ENCODE data around the gene B3GNT2. TPM values are rescaled to one million over a fixed set of nuclear protein-coding genes. Genes with fewer than 3 reads are reported as not detected.

B3GNT2 gene
- total RNA-seq, 4 donors from 2014 or later, result 16.9 to 36.9 (median 20.3) TPM

- TF ChIP-seq EP300 (IDR thresholded peaks at IDR 0.05), result no peak
- TF ChIP-seq POLR2A (IDR thresholded peaks at IDR 0.05), result no peak
- no peak for TF ChIP-seq POLR2AphosphoS5 (IDR thresholded peaks at IDR 0.05)
- Histone ChIP-seq H3K36me3 (no peaks in the 10 kb centered on the region), H3K27me3 (no peaks in the 10 kb centered on the region), H3K4me3 (no peak overlapping the region), H3K9me3 (no peaks in the 10 kb centered on the region), H3K27ac (peak overlapping the region; percentile 65), H3K4me1 (peaks cover 49% of the 10 kb centered on the region)
- no peak for DNase-seq (ENCODE audit: low spot score in 2 of 2)
- WGBS, result 61% methylated on average over 8 of the region's 8 CpGs
Measured at GRCh38 chr2:62216616-62217015, 20.7 kb downstream of the B3GNT2 start.

- DNase-seq (ENCODE audit: low spot score in 2 of 2), result peak in 1 of 2 donors; percentile 44
- Histone ChIP-seq H3K9me3 (no peaks in the 10 kb centered on the region), H3K4me1 (peaks cover 49% of the 10 kb centered on the region), H3K4me3 (no peak overlapping the region), H3K27ac (peak overlapping the region; percentile 35), H3K36me3 (peaks cover 3% of the 10 kb centered on the region), H3K27me3 (no peaks in the 10 kb centered on the region)
- 75% methylated on average over 10 of the region's 10 CpGs for WGBS
- no peak for TF ChIP-seq POLR2A (IDR thresholded peaks at IDR 0.05)
- TF ChIP-seq POLR2AphosphoS5 (IDR thresholded peaks at IDR 0.05), result no peak
Measured at GRCh38 chr2:62217421-62217820, 21.5 kb downstream of the B3GNT2 start.

DNA sequence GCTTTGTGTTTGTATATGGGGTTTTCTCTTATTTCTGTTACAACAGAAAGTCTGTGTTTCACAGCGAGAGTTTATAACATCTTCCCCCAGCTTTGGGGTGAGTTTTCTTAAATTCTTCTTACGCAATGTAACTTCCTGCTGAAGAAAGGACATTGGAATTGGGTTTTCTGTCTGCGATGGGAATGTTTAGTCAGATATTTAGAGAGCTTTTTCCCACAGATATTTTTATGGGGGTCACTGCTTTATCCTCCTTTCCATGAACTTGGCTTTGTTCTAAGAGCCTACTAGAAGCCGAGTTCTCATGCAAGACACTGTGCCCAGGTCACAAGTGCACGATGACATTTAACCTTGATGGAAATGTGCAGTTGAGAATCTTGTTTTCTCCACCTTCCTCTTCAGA, 22.1 kb downstream of the B3GNT2 start:
- peaks cover 8% of the 10 kb centered on the region for H3K36me3 ChIP-seq
- TF ChIP-seq CTCF (IDR thresholded peaks at IDR 0.05) (no peak), POLR2A (IDR thresholded peaks at IDR 0.05) (no peak), POLR2AphosphoS5 (IDR thresholded peaks at IDR 0.05) (no peak), EP300 (IDR thresholded peaks at IDR 0.05) (no peak)
- no peak for DNase-seq (ENCODE audit: low spot score in 2 of 2)
- H3K27me3 ChIP-seq, result no peaks in the 10 kb centered on the region
- peak overlapping the region; percentile 5 for H3K27ac ChIP-seq
- H3K4me1 ChIP-seq, result peaks cover 49% of the 10 kb centered on the region
- no peaks in the 10 kb centered on the region for H3K9me3 ChIP-seq
- 73% methylated on average over 5 of the region's 5 CpGs for WGBS
- H3K4me3 ChIP-seq, result no peak overlapping the region

- Histone ChIP-seq H3K27me3 (no peaks in the 10 kb centered on the region), H3K36me3 (peaks cover 13% of the 10 kb centered on the region), H3K4me1 (peaks cover 40% of the 10 kb centered on the region), H3K9me3 (no peaks in the 10 kb centered on the region), H3K27ac (no peak overlapping the region), H3K4me3 (no peak overlapping the region)
- TF ChIP-seq CTCF (IDR thresholded peaks at IDR 0.05), result no peak
- no peak for TF ChIP-seq POLR2AphosphoS5 (IDR thresholded peaks at IDR 0.05)
- no peak for TF ChIP-seq EP300 (IDR thresholded peaks at IDR 0.05)
- no peak for TF ChIP-seq POLR2A (IDR thresholded peaks at IDR 0.05)
- no peak for DNase-seq (ENCODE audit: low spot score in 2 of 2)
- WGBS, result 67% methylated on average over 4 of the region's 4 CpGs
Measured at GRCh38 chr2:62219407-62220159, 23.7 kb downstream of the B3GNT2 start.

DNA sequence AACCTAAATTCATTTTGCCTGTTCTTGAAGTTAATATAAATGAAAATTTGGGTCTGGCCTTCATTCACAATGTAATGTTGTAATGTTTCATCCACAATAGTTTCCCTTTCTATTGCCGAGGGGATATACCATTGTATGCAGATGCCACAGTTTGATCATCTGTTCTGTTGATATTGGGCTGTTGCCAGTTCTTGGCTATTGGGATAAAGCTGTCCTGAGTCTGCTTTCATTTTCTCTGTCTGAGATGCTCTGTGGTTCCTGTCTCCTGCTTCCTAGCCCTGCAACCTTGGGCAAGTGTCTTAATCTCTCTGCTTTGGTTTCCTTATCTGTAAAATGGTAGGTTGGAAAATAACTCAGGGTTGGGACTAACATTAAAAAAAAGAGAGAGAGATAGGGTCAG, 25.2 kb downstream of the B3GNT2 start:
- no peaks in the 10 kb centered on the region for H3K9me3 ChIP-seq
- H3K27me3 ChIP-seq, result no peaks in the 10 kb centered on the region
- TF ChIP-seq CTCF (IDR thresholded peaks at IDR 0.05) (no peak), POLR2AphosphoS5 (IDR thresholded peaks at IDR 0.05) (no peak), EP300 (IDR thresholded peaks at IDR 0.05) (no peak), POLR2A (IDR thresholded peaks at IDR 0.05) (no peak)
- peaks cover 24% of the 10 kb centered on the region for H3K4me1 ChIP-seq
- peaks cover 21% of the 10 kb centered on the region for H3K36me3 ChIP-seq
- no peak overlapping the region for H3K4me3 ChIP-seq
- 42% methylated on average over 1 of the region's 1 CpG for WGBS
- H3K27ac ChIP-seq, result no peak overlapping the region
- DNase-seq (ENCODE audit: low spot score in 2 of 2), result no peak

DNA sequence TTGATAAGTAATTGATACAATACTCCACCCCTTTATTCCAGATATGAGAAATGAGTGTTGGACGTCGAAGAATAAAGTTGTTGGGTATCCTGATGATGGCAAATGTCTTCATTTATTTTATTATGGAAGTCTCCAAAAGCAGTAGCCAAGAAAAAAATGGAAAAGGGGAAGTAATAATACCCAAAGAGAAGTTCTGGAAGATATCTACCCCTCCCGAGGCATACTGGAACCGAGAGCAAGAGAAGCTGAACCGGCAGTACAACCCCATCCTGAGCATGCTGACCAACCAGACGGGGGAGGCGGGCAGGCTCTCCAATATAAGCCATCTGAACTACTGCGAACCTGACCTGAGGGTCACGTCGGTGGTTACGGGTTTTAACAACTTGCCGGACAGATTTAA, 26.3 kb downstream of the B3GNT2 start:
- Histone ChIP-seq H3K9me3 (no peaks in the 10 kb centered on the region), H3K4me1 (peaks cover 14% of the 10 kb centered on the region), H3K4me3 (no peak overlapping the region), H3K27ac (no peak overlapping the region), H3K36me3 (peaks cover 21% of the 10 kb centered on the region), H3K27me3 (no peaks in the 10 kb centered on the region)
- 88% methylated on average over 12 of the region's 12 CpGs for WGBS
- TF ChIP-seq CTCF (IDR thresholded peaks at IDR 0.05), result no peak
- TF ChIP-seq EP300 (IDR thresholded peaks at IDR 0.05), result no peak
- TF ChIP-seq POLR2AphosphoS5 (IDR thresholded peaks at IDR 0.05), result no peak
- no peak for TF ChIP-seq POLR2A (IDR thresholded peaks at IDR 0.05)
- DNase-seq (ENCODE audit: low spot score in 2 of 2), result no peak

Data from suprapubic skin (tissue), 4 donors.